NOMO-1 treated with dmso at 0.1 percent for 144 hours (cell line): ENCODE measurements around the gene CCNY.
"Not testable (repeated sequence)": the region's sequence is repeated elsewhere in the genome, so short reads cannot be mapped to it uniquely, and the experiment has no call there.

Experiments
- DNase-seq: peaks from one replicate; lab custom pipeline; 2025; ENCODE audit not compliant: unreplicated experiment; lab: John Stamatoyannopoulos, UW

The CCNY gene

GRCh38 chr10:35336084-35336831 lies at the start of gene CCNY:
Gene CCNY, plus strand, starts transcription at chr10:35336509. Its CDS starts 545 bp downstream, at chr10:35337054.
- DNase-seq, result peak; percentile 32

GRCh38 chr10:35289198-35289597 lies 47.1 kb upstream of the CCNY start:
- DNase-seq, result no peak

GRCh38 chr10:35294506-35294905 lies 41.8 kb upstream of the CCNY start:
- DNase-seq, result no peak

GRCh38 chr10:35299016-35299415 lies 37.3 kb upstream of the CCNY start:
- no peak for DNase-seq

DNA sequence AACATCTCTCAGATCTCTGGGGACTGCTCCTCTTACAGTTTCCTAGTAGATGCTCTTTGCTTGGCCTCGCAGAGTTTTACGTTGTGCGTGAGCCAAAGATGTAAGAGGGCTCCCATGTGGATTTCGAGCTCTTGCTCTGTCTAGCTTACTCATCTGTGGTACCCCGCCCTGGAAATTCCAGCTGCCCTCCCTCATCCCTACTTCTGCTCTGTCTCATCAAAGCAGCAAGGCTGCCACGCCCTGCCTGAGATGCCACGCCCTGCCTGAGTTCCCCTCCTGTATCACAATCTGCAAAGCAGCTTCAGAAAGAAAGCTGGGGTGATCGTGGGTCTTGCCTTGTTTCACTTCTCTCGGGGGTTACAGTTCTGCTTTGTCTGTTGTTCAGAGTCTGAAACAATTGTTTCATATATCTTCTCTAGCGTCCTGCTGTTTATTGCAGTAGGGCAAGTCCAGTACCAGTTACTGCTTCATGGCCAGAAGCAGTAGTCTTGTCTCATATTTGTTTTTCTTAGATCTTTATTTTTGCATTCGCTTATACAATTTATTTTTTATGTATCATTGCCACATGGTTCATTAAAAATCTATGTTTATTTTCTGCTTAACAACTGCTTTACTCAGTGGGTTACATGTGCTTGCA lies 36.1 kb upstream of the CCNY start:
- peak; percentile 49 for DNase-seq

DNA sequence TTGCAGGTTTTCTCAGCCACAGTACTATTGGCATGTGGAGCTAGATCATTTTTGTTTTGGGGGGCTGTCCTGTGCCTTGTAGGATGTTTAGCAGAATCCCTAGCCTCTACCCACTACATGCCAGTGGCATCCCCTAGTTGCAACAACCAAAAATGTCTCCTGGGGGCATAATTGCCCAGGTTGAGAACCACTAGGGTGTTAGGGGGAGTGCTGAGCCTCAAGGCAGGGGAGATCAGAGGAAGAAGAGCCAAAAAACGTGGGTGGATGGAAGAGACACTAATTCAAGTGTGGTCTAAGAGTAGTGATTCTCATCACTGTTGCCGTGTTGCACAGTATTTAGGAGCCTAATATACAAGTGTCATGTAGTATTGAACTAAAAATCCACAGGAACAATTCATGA lies 31.7 kb upstream of the CCNY start:
- no peak for DNase-seq

DNA sequence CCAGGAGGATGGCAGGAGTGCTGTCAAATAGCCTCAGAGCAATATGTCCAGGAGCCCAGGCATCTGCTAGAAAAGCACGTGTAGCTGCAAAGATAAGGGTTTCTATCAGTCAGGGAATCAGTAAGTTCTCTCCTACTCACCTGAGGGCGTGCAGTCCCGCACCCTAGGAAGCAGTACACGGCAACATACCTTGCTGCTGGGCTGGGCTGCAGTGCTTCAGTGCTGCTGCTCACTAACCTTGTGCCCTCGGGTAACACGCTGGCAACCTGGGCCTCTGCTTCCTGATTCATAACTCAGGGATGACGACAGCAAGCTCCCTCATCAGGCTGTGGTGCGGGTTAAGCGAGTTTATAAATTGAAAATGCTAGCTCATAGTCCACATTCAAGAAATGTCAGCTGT lies 29.5 kb upstream of the CCNY start:
- DNase-seq, result no peak

GRCh38 chr10:35307297-35307696 lies 29.0 kb upstream of the CCNY start:
- DNase-seq, result no peak

DNA sequence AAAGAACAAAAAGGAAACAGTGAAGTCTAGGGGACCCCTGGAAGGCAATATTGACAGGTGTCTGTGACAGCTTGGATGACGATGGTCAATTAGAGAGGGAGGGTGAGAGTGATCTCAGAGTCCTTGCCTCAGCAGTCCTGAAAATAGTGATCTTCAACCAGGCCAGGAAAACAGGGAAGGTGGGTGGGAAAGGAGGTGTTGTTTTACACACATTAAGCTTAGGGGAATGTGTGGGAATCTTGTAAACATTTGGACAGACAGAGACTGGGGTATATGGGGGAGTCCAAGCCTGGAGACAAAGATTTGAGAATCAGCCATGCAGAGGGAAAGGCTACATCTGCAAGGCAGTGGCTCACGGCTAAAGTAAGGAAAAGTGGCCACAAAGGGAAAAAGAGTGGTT lies 27.5 kb upstream of the CCNY start:
- no peak for DNase-seq

- not testable (repeated sequence) for DNase-seq
Measured at GRCh38 chr10:35314142-35314541, 22.2 kb upstream of the CCNY start.

DNA sequence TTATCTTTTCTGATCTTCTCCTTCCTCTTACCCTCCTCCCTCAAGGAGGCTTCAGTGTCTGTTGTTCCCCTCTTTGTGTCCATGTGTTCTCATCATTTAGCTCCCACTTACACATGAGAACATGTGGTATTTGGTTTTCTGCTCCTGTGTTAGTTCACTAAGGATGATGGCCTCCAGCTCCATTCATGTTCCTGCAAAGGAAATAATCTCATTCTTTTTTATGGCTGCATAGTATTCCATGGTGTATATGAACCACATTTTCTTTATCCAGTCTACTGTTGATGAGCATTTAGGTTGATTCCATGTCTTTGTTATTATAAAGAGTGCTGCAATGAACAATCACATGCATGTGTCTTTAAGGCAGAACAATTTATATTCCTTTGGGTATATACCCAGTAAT lies 21.1 kb upstream of the CCNY start:
- DNase-seq, result not testable (repeated sequence)

GRCh38 chr10:35316218-35316967 lies 19.9 kb upstream of the CCNY start:
- DNase-seq, result no peak

DNA sequence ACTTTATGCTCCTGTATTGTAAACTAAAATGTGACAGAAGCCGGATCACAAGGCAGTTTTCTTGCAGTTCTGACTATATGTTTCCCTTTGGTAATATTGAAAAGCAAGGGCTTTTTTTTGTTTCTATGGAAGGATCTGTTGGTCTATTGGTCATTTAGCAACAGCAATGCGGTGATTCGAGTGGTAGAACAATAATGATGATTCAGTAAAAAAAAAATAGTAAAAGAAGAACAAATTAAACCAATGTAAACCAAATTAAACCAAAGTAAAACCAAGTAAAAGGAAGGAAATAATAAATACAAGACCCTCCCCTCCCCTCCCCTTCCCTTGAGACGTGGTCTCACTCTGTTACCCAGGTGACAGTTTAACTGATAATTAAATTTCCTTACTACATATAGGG lies 17.8 kb upstream of the CCNY start:
- DNase-seq, result no peak

DNA sequence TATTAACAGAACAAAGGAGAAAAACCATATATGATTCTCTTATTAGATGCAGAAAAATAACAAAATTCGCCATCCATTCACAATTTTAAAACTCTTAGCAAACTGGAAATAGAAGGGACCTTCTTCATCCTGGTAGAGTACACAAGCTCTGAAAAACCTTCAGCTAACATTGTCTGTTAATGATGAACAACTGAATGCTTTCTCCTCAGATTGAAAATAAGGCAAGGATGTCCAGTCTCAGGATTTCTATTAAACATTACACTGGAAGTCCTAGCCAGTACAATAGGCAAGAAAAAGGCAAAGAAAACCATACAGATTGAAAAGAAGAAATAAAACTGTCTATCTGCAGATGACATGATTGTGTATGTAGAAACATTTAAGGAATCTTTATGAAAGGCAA lies 16.0 kb upstream of the CCNY start:
- DNase-seq, result no peak

DNA sequence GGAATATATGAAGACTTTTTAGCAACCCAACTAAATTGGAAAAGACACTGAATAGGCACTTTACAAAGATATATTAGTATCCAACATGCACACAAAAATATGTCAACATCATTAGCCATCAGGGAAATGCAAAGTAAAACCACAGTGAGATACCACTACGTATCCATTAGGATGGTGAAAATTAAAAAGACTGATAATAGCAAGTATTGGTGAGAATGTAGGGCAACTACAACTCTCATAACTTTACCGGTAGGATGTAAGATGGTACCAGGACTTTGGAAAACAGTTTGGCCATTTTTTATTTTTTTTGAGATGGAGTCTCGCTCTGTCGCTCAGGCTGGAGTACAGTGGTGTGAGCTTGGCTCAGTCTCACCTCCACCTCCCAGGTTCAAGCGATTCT lies 13.7 kb upstream of the CCNY start:
- DNase-seq, result no peak

DNA sequence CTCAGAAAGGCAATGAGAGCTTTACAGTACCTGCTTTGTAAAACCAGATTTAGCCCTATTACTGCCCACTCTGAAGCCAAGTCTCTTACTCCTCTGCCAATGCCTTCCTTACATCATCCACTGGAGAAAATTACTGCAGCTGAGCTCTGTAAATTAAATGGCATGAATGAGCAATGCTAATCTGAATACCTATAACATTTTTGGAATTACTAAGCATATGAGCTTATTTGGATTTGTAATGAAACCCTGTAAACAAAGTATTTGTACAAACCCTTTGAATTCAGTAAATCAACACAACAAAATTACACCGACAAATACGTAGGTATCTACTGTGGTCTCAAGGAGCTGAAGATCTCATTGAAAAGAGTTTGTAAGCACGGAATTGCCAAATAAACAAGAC lies 12.1 kb upstream of the CCNY start:
- DNase-seq, result no peak

DNA sequence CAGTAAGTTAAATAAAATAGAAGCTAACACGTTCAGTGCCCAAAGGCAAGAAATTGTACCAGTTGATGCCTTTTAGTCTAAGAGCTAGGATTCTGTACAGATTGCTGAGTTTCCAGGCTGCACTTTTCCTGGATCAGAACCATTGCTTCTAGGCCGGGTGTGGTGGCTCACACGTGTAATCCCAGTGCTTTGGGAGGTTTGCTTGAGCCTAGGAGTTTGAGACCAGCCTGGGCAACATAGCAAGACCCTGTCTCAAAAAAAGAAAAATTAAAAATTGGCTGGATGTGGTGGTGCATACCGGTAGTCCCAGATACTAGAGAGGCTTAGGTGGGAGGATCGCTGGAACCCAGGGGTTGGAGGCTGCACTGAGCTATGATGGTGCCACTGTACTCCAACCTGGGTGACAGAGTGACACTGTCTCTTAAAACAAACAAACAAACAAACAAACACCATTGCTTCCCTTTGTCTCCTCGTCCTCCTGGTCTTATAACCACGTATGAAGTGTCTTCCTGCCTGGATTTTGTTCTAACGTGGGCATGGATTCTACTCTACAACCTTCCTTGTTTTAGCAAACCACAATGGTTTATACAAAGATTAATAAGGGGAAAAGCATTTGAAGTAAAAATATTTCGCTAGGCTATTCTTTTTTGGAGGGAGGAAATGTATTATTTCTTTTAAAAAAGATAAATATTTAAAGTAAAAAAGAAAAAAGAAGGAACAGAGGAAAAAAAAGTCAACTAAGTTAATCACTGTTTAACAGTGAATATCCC lies 9.7 kb upstream of the CCNY start:
- no peak for DNase-seq

GRCh38 chr10:35327790-35328403 lies 8.4 kb upstream of the CCNY start:
- DNase-seq, result no peak

GRCh38 chr10:35328404-35329037 lies 7.8 kb upstream of the CCNY start:
- DNase-seq, result no peak

- DNase-seq, result no peak
Measured at GRCh38 chr10:35329520-35329919, 6.8 kb upstream of the CCNY start.
